H1 (cell line): ENCODE results near the gene NOC2L. TPM values are rescaled to one million over a fixed set of nuclear protein-coding genes. Genes with fewer than 3 reads are reported as not detected.

Experiments used
- CTCF ChIA-PET: fragments of 300-600 bp; sonication (Branson Sonifier 250); formaldehyde crosslinking; loops from one replicate; lab custom pipeline; 2021; ENCODE audit not compliant: partially characterized antibody; lab: Charles Lee
- POLR2A ChIA-PET: fragments of 300-600 bp; sonication (Branson Sonifier 250); formaldehyde crosslinking; loops from one replicate; lab custom pipeline; 2021; ENCODE audit warnings: inconsistent platforms; ENCODE audit not compliant: partially characterized antibody; lab: Charles Lee
- DNase-seq, 2 experiments: peaks; one replicate each; pipeline versions ENCODE4 v3.0.0 to v3.0.0-alpha.2; 2010 to 2022; ENCODE audit warnings: low spot score in 2 of 2, low read depth in 1 of 2, mixed read lengths in 1 of 2
- FAIRE-seq: peaks from 2 replicates; lab custom pipeline; 2011; peaks lifted over from hg19 to GRCh38; lab: Jason Lieb, UNC
- H2AFZ ChIP-seq: 2 replicates; pipeline ENCODE4 v1.8.1; 2012; ENCODE audit warnings: low read length, inconsistent platforms
- H2AK5ac ChIP-seq: 2 replicates; pipeline ENCODE4 v1.6.1; 2013; ENCODE audit warnings: low read depth, low read length
- H2BK120ac ChIP-seq: replicated peaks from 2 replicates; pipeline ENCODE3; 2013; ENCODE audit warnings: low read depth, low read length, inconsistent platforms
- H2BK12ac ChIP-seq: 2 replicates; pipeline ENCODE4 v1.6.1; 2013; ENCODE audit warnings: low read depth, low read length
- H2BK15ac ChIP-seq: 2 replicates; pipeline ENCODE4 v1.6.1; 2013; ENCODE audit warnings: low read length
- H2BK20ac ChIP-seq: 2 replicates; pipeline ENCODE4 v1.6.1; 2013; ENCODE audit warnings: low read length
- H2BK5ac ChIP-seq: 2 replicates; pipeline ENCODE4 v1.6.1; 2013; ENCODE audit warnings: low read depth, low read length
- H3K14ac ChIP-seq: 2 replicates; pipeline ENCODE4 v1.6.1; 2013; ENCODE audit warnings: inconsistent platforms; ENCODE audit not compliant: insufficient read length
- H3K18ac ChIP-seq: 2 replicates; pipeline ENCODE4 v1.6.1; 2013; ENCODE audit warnings: low read length; ENCODE audit errors: extremely low read depth
- H3K23ac ChIP-seq: 2 replicates; pipeline ENCODE4 v1.6.1; 2013; ENCODE audit warnings: inconsistent platforms; ENCODE audit not compliant: insufficient read length
- H3K23me2 ChIP-seq: 2 replicates; pipeline ENCODE4 v1.6.1; 2013; ENCODE audit warnings: low read depth, low read length
- H3K27ac ChIP-seq: 2 replicates; pipeline ENCODE4 v1.6.1; 2011; ENCODE audit warnings: low read depth, low read length, inconsistent platforms
- H3K27me3 ChIP-seq, 4 experiments: replicated peaks in 1 of 4; 1 replicate in 1 of 4; 2 replicates in 3 of 4; pipeline versions ENCODE4 v1.6.1 to v1.8.1; 2011 to 2013; ENCODE audit warnings: low read length in 3 of 4, mild to moderate bottlenecking in 3 of 4, inconsistent platforms in 2 of 4, mixed read lengths in 2 of 4, moderate library complexity in 1 of 4; ENCODE audit not compliant: control insufficient read depth in 3 of 4, insufficient read depth in 3 of 4; ENCODE audit errors: extremely low read depth in 1 of 4
- H3K36me3 ChIP-seq, 4 experiments: 2 replicates each; pipeline versions ENCODE4 v1.6.1 to v1.8.1; 2011 to 2013; ENCODE audit warnings: mild to moderate bottlenecking in 4 of 4, low read length in 3 of 4, moderate library complexity in 2 of 4, control low read depth in 1 of 4, inconsistent platforms in 1 of 4; ENCODE audit not compliant: insufficient read depth in 4 of 4, control insufficient read depth in 2 of 4
- H3K4ac ChIP-seq: replicated peaks from 2 replicates; pipeline ENCODE3; 2013; ENCODE audit warnings: low read length, low read depth, mixed read lengths, inconsistent platforms; ENCODE audit not compliant: insufficient read length
- H3K4me1 ChIP-seq, 4 experiments: replicated peaks in 1 of 4; 1 replicate in 1 of 4; 2 replicates in 3 of 4; pipeline versions ENCODE4 v1.6.1 to v1.8.1; 2011 to 2013; ENCODE audit warnings: low read length in 3 of 4, inconsistent platforms in 2 of 4, mixed read lengths in 1 of 4; ENCODE audit not compliant: insufficient read depth in 4 of 4, control insufficient read depth in 3 of 4
- H3K4me2 ChIP-seq, 2 experiments: 2 replicates each; pipeline versions ENCODE4 v1.6.1 to v1.8.1; 2011 to 2013; ENCODE audit warnings: low read depth in 2 of 2, low read length in 2 of 2, control low read depth in 1 of 2, inconsistent platforms in 1 of 2, mild to moderate bottlenecking in 1 of 2; ENCODE audit not compliant: insufficient read depth in 1 of 2
- H3K4me3 ChIP-seq, 4 experiments: fragments of 200-600, 300-600 bp in 1 of 4; sonication (generic), shearing (Covaris generic), sonication (Bioruptor Twin) in 1 of 4; 2 replicates each; pipeline versions ENCODE4 v1.5.1 to v1.8.1; 2011 to 2016; ENCODE audit warnings: low read length in 4 of 4, low read depth in 3 of 4, control low read depth in 2 of 4, inconsistent platforms in 2 of 4, mild to moderate bottlenecking in 2 of 4, mixed read lengths in 1 of 4, moderate library complexity in 1 of 4; ENCODE audit not compliant: insufficient read depth in 2 of 4; ENCODE audit errors: extremely low read depth in 1 of 4
- H3K56ac ChIP-seq: replicated peaks from 2 replicates; pipeline ENCODE3; 2013; ENCODE audit warnings: low read depth, mild to moderate bottlenecking, mixed read lengths, low read length, inconsistent platforms; ENCODE audit not compliant: insufficient read length
- H3K79me1 ChIP-seq: 2 replicates; pipeline ENCODE4 v1.6.1; 2013; ENCODE audit warnings: low read depth, low read length, control low read depth
- H3K79me2 ChIP-seq, 2 experiments: 2 replicates each; pipeline versions ENCODE4 v1.6.1 to v1.8.1; 2012 to 2013; ENCODE audit warnings: low read length in 2 of 2, mild to moderate bottlenecking in 2 of 2, inconsistent platforms in 1 of 2; ENCODE audit not compliant: insufficient read depth in 2 of 2, control insufficient read depth in 1 of 2
- H3K9ac ChIP-seq, 4 experiments: replicated peaks in 1 of 4; 1 replicate in 1 of 4; 2 replicates in 3 of 4; pipeline versions ENCODE4 v1.6.1 to v1.8.1; 2011 to 2013; ENCODE audit warnings: low read depth in 3 of 4, low read length in 3 of 4, control low read depth in 2 of 4, mild to moderate bottlenecking in 2 of 4, moderate library complexity in 2 of 4, inconsistent platforms in 1 of 4; ENCODE audit errors: extremely low read depth in 1 of 4
- H3K9me3 ChIP-seq, 2 experiments: 2 replicates each; pipeline versions ENCODE4 v1.6.1 to v1.8.1; 2012 to 2013; ENCODE audit warnings: mild to moderate bottlenecking in 2 of 2, moderate library complexity in 2 of 2, control low read depth in 1 of 2, inconsistent platforms in 1 of 2, low read depth in 1 of 2, low read length in 1 of 2, mixed read lengths in 1 of 2; ENCODE audit not compliant: insufficient read depth in 2 of 2
- H4K20me1 ChIP-seq, 2 experiments: replicated peaks in 1 of 2; 2 replicates each; pipeline versions ENCODE3 to v1.8.1; 2011 to 2013; ENCODE audit warnings: inconsistent platforms in 2 of 2, low read length in 2 of 2, mild to moderate bottlenecking in 1 of 2; ENCODE audit not compliant: insufficient read depth in 2 of 2, control insufficient read depth in 1 of 2
- H4K5ac ChIP-seq: 2 replicates; pipeline ENCODE4 v1.6.1; 2013; ENCODE audit warnings: low read length, low read depth, mixed read lengths, inconsistent platforms; ENCODE audit not compliant: insufficient read length
- H4K8ac ChIP-seq: 2 replicates; pipeline ENCODE4 v1.8.0; 2013; ENCODE audit warnings: mild to moderate bottlenecking, moderate library complexity, low read length, inconsistent platforms; ENCODE audit not compliant: insufficient read depth; ENCODE audit errors: extremely low read depth
- H4K91ac ChIP-seq: replicated peaks from 2 replicates; pipeline ENCODE3; 2013; ENCODE audit warnings: low read length, mixed read lengths, inconsistent platforms; ENCODE audit not compliant: insufficient read length
- CTCF ChIP-seq, 3 experiments: IDR thresholded peaks; 1 replicate in 2 of 3; 2 replicates in 1 of 3; pipeline versions ENCODE4 v1.5.1 to v1.6.1; 2011; ENCODE audit warnings: low read length in 3 of 3, mild to moderate bottlenecking in 3 of 3, inconsistent platforms in 2 of 3, low read depth in 1 of 3, moderate library complexity in 1 of 3; ENCODE audit not compliant: insufficient read depth in 1 of 3; ENCODE audit errors: control extremely low read depth in 1 of 3
- NRF1 ChIP-seq: IDR thresholded peaks from 2 replicates; pipeline ENCODE4 v1.6.1; 2011; ENCODE audit warnings: mild to moderate bottlenecking, low read depth, low read length, improper control_type of control experiment
- RAD21 ChIP-seq, 2 experiments: IDR thresholded peaks in 1 of 2; conservative IDR thresholded peaks in 1 of 2; 2 replicates each; pipeline ENCODE4 v1.6.1; 2011; ENCODE audit warnings: low read depth in 2 of 2, low read length in 2 of 2, improper control_type of control experiment in 1 of 2, inconsistent platforms in 1 of 2, mild to moderate bottlenecking in 1 of 2, moderate library complexity in 1 of 2
- SIX5 ChIP-seq: IDR thresholded peaks from 2 replicates; pipeline ENCODE4 v1.6.1; 2011; ENCODE audit warnings: mild to moderate bottlenecking, low read depth, low read length
- TCF12 ChIP-seq: IDR thresholded peaks from 2 replicates; pipeline ENCODE4 v1.6.1; 2011; ENCODE audit warnings: low read depth, mild to moderate bottlenecking, low read length
- TEAD4 ChIP-seq: IDR thresholded peaks from 2 replicates; pipeline ENCODE4 v1.6.1; 2012; ENCODE audit warnings: low read depth, low read length, inconsistent platforms, mixed read lengths
- WGBS, 2 experiments: shearing (Covaris generic) in 1 of 2; methylation state at CpG; one replicate each; pipeline versions ENCODE4 v1.1.6 to v1.1.7; 2013 to 2015; ENCODE audit warnings: low lambda C conversion rate in 2 of 2, mixed read lengths in 2 of 2, inconsistent platforms in 1 of 2, low coverage in 1 of 2, missing lambda C conversion rate in 1 of 2; ENCODE audit not compliant: insufficient replicate concordance in 2 of 2, insufficient coverage in 1 of 2, insufficient read length in 1 of 2; ENCODE audit errors: extremely low coverage in 1 of 2, missing lambda C conversion rate in 1 of 2; 5-methylcytosine and 5-hydroxymethylcytosine counted together
- polyA plus RNA-seq, 7 experiments: library from polyadenylated mRNA; depleted of rRNA in 3 of 7; stranded (reverse) in 5 of 7; unstranded in 2 of 7; fragments of >200 nt in 5 of 7; fragments of 200-250 nt in 2 of 7; gene quantifications; 1 replicate in 5 of 7; 2 replicates in 1 of 7; 4 replicates in 1 of 7; pipeline versions ENCODE4 v1.2.1 to v1.2.3, GENCODE V29; 2011 to 2013; ENCODE audit warnings: missing spikeins in 2 of 7, mixed read lengths in 2 of 7
- total RNA-seq: library from RNA; stranded (reverse); fragmentation: NEBNext Ultra II Directional; extraction: Animal tissue kit (Norgen Biotek cat#: 25700); gene quantifications from 2 replicates; pipeline ENCODE4 v1.2.1, GENCODE V29; 2021

The NOC2L gene
- total and polyA plus RNA-seq, 2 of the 8 experiments (the other 6 are each of a cell fraction or from before 2014, with no cell fraction given) = 74.7 to 130 TPM

GRCh38 chr1:928825-929661 lies 30.0 kb downstream of the NOC2L start:
- Histone ChIP-seq H3K4me2 (no peak overlapping the region), H3K79me1 (no peaks in the 10 kb centered on the region), H3K9me3 (no peaks in the 10 kb centered on the region), H2BK120ac (no peak overlapping the region), H3K9ac (no peak overlapping the region), H2AFZ (no peak overlapping the region), H3K23me2 (peaks cover 6% of the 10 kb centered on the region; the same call in 1 of the 2 replicates), H3K4me3 (no peak overlapping the region), H3K18ac (no peak overlapping the region), H3K56ac (no peak overlapping the region), H2BK12ac (peak overlapping the region; percentile 75; the same call in 1 of the 2 replicates), H4K5ac (no peak overlapping the region), H3K4me1 (peaks cover 0 to 22% (median 7%) of the 10 kb centered on the region in 4 experiments; a peak in 4 of 7 replicates), H2BK15ac (no peak overlapping the region), H3K36me3 (peaks cover 0 to 6% (median 0%) of the 10 kb centered on the region in 4 experiments; a peak in 1 of 8 replicates), H4K20me1 (peaks cover 19 to 20% of the 10 kb centered on the region in 2 experiments), H3K79me2 (no peaks in the 10 kb centered on the region), H3K4ac (no peak overlapping the region), H2BK5ac (no peak overlapping the region), H3K23ac (no peak overlapping the region), H3K14ac (no peak overlapping the region)
- FAIRE-seq (no peak), DNase-seq (no peak)
- 79% methylated on average over 40 of the region's 40 CpGs; no CpG with 5 or more reads in 1 of the 2 experiments for WGBS, 2 experiments
- CTCF ChIA-PET = interaction anchor here (0.8 to 4.6 kb wide), 10 partner anchors 9 to 135 kb away, joined by 3 to 45 read pairs (median 4); partner anchors contain the start of gene NOC2L
- TF ChIP-seq TCF12 (no peak), NRF1 (no peak), TEAD4 (no peak), CTCF (IDR thresholded peaks at IDR 0.05; ENCODE audit: control extremely low read depth in 1 of 3, insufficient read depth in 1 of 3, low read depth in 1 of 3, low read length in 3 of 3) (peak in 2 of 3 experiments; percentile 6 to 19; a peak in 3 of 4 replicates), RAD21 (IDR thresholded peaks at IDR 0.05 in 1 of 2, conservative IDR thresholded peaks at IDR 0.05 in 1 of 2; ENCODE audit: low read depth in 2 of 2, low read length in 2 of 2) (peak; percentile 26 to 30; a peak in 3 of 4 replicates), SIX5 (no peak)
- TF ChIP-seq, all 59 proteins: peak for 2
- POLR2A ChIA-PET = interaction anchor here (1.3 to 4.0 kb wide), 2 partner anchors 12 to 16 kb away, joined by 3 to 28 read pairs; no protein-coding TSS in a partner anchor
- Histone ChIP-seq H4K8ac (no peak overlapping the region), H3K27me3 (peaks cover 78 to 97% (median 94%) of the 10 kb centered on the region in 4 experiments), H2BK20ac (no peak overlapping the region), H4K91ac (no peak overlapping the region), H3K27ac (no peak overlapping the region), H2AK5ac (no peak overlapping the region)
